ENCODE measurements around the gene PTPRT. TPM values are rescaled to one million over a fixed set of nuclear protein-coding genes. Genes with fewer than 3 reads are reported as not detected.

PTPRT gene
- total and polyA plus RNA-seq, 8 donors: 0.23 to 1.8 (median 0.95) TPM

- intact Hi-C loops (cut with DNase I): no loop called here
- Histone ChIP-seq H3K4me3 (no peak overlapping the region), H3K27me3 (no peaks in the 10 kb centered on the region), H3K27ac (no peak overlapping the region), H3K36me3 (no peaks in the 10 kb centered on the region), H3K9me3 (no peaks in the 10 kb centered on the region), H3K4me1 (no peaks in the 10 kb centered on the region)
- 61 to 78% methylated on average over 3 of the region's 3 CpGs for WGBS, 2 donors
- no peak for FAIRE-seq
- ATAC-seq: no peak
- no peak for DNase-seq
- no peak for TF ChIP-seq CTCF (IDR thresholded peaks at IDR 0.05)
These were observed 789.9 kb downstream of the PTPRT start for GRCh38 chr20:42399802-42400201.

- H3K27ac ChIP-seq: no peak overlapping the region
- no peaks in the 10 kb centered on the region for H3K9me3 ChIP-seq
- ATAC-seq (peak in 3 of 4 donors; percentile 44 to 66 (median 56)), FAIRE-seq (no peak), DNase-seq (no peak)
- TF ChIP-seq CTCF (IDR thresholded peaks at IDR 0.05): no peak
- no peaks in the 10 kb centered on the region for H3K36me3 ChIP-seq
- intact Hi-C loops (cut with DNase I): no loop called here
- no peaks in the 10 kb centered on the region for H3K27me3 ChIP-seq
- WGBS, 2 donors: 40 to 51% methylated on average over 2 of the region's 2 CpGs
- no peaks in the 10 kb centered on the region for H3K4me1 ChIP-seq
- H3K4me3 ChIP-seq: no peak overlapping the region
These were observed 797.3 kb downstream of the PTPRT start for GRCh38 chr20:42392442-42392841.

GRCh38 chr20:42391807-42392206 is 797.9 kb downstream of the PTPRT start:
- no peaks in the 10 kb centered on the region for H3K9me3 ChIP-seq
- no peaks in the 10 kb centered on the region for H3K4me1 ChIP-seq
- no peak for DNase-seq
- H3K4me3 ChIP-seq: no peak overlapping the region
- TF ChIP-seq CTCF (IDR thresholded peaks at IDR 0.05): no peak
- intact Hi-C loops (cut with DNase I): no loop called here
- H3K36me3 ChIP-seq: no peaks in the 10 kb centered on the region
- H3K27ac ChIP-seq: no peak overlapping the region
- FAIRE-seq: no peak
- peak in 2 of 4 donors; percentile 20 to 67 for ATAC-seq
- WGBS, 2 donors: 31 to 37% methylated on average over 3 of the region's 3 CpGs
- no peaks in the 10 kb centered on the region for H3K27me3 ChIP-seq

- Histone ChIP-seq H3K36me3 (no peaks in the 10 kb centered on the region), H3K27me3 (no peaks in the 10 kb centered on the region), H3K4me1 (no peaks in the 10 kb centered on the region), H3K4me3 (no peak overlapping the region), H3K9me3 (no peaks in the 10 kb centered on the region), H3K27ac (no peak overlapping the region)
- no peak for ATAC-seq
- DNase-seq: no peak
- 94 to 99% methylated on average over 4 of the region's 4 CpGs for WGBS, 2 donors
- FAIRE-seq: no peak
- intact Hi-C loops (cut with DNase I): no loop called here
- no peak for TF ChIP-seq CTCF (IDR thresholded peaks at IDR 0.05)
These were observed 809.4 kb downstream of the PTPRT start for GRCh38 chr20:42380287-42380686.

GRCh38 chr20:42379385-42379784 is 810.3 kb downstream of the PTPRT start:
- FAIRE-seq (no peak), ATAC-seq (peak in 3 of 4 donors; percentile 41 to 93 (median 71)), DNase-seq (peak in 2 of 6 donors; percentile 26 to 31)
- Histone ChIP-seq H3K36me3 (no peaks in the 10 kb centered on the region), H3K4me1 (no peaks in the 10 kb centered on the region), H3K4me3 (no peak overlapping the region), H3K9me3 (no peaks in the 10 kb centered on the region), H3K27me3 (no peaks in the 10 kb centered on the region), H3K27ac (no peak overlapping the region)
- no peak for TF ChIP-seq CTCF (IDR thresholded peaks at IDR 0.05)
- intact Hi-C loops (cut with DNase I): no loop called here
- WGBS, 2 donors: 13 to 25% methylated on average over 4 of the region's 4 CpGs

All from pancreas (tissue), 10 donors.